ENCODE results near the gene MPO. TPM values are rescaled to one million over a fixed set of nuclear protein-coding genes. Genes with fewer than 3 reads are reported as not detected.

Gene MPO
- total and polyA plus RNA-seq, 2 experiments from 2014 or later, result not detected

DNA sequence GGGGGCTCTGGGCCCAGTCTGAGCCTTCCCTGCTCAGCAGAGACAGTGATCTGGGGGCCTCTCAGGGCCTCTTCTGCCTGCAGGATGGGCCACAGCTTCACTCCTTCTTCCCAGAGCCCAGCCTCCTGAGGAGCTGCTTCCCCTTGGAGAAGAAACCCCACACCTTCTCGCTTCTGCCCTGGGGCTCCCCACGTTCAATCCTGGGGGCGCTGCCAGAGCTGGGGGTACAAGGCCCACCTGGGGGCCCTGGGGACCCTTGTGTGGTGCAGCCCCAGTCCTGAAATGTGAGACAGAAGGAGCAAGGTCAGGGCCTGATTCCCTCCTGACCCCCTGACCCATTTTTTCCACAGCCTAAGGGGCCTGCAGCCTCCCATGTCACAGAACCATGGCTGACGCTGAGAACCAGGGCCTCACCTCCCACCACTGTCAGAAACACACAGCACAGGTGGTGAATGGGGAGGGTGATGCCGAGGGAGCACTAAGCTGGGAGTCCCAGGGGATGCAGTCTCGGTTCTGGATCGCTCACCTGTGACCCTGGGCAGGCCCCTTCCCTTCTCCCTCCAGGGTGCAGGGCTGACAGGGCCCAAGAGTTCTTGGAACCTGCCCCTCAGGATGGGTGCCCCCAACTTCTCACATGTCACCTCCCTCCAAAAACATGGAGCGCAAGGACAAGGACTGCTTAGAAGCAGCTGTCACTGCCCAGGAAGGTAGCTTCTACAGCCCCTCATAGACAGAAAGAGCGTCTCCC is 21.6 kb upstream of the MPO start:
- DNase-seq (ENCODE audit: low read depth in 1 of 2, low spot score in 1 of 2), result no peak
- H3K4me1 ChIP-seq (ENCODE audit: low read depth), result no peaks in the 10 kb centered on the region

DNA sequence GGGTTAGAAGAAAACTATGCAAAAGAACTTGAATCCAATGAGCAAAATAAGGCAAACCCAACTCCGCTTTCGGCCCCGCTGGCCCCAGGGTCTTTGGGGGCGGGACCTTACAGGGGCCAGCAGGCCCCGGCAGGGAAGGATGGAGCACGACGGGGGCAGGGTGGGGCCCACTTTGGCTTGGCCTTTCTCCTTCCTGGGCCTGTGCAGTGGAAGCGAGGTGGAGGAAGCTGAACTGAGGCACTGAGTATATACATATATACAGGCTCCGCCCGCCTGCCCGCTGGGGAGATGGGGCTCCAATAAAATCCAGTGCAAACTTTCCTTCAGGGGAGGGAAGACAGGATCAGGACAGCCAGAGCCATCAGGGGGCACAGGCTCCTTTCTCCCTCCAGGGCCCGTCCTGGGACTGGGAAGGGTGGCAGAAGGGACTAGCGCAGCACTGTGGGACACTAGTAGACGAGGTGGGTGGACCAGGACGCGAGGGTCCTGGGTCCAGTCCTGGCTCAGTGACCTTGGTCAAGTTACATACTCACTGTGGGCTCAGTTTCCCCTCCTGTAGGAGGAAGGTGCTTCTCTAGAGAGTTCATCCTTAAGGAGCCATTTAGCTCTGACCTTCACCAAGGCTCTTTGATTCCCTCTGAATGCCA is 20.9 kb upstream of the MPO start:
- Histone ChIP-seq H3K4me3 (no peak overlapping the region), H3K4me1 (ENCODE audit: low read depth) (no peaks in the 10 kb centered on the region), H3K9me3 (ENCODE audit: low read depth) (no peaks in the 10 kb centered on the region), H3K27ac (no peak overlapping the region), H3K27me3 (no peaks in the 10 kb centered on the region), H3K36me3 (no peaks in the 10 kb centered on the region)
- TF ChIP-seq, protein P1, sequence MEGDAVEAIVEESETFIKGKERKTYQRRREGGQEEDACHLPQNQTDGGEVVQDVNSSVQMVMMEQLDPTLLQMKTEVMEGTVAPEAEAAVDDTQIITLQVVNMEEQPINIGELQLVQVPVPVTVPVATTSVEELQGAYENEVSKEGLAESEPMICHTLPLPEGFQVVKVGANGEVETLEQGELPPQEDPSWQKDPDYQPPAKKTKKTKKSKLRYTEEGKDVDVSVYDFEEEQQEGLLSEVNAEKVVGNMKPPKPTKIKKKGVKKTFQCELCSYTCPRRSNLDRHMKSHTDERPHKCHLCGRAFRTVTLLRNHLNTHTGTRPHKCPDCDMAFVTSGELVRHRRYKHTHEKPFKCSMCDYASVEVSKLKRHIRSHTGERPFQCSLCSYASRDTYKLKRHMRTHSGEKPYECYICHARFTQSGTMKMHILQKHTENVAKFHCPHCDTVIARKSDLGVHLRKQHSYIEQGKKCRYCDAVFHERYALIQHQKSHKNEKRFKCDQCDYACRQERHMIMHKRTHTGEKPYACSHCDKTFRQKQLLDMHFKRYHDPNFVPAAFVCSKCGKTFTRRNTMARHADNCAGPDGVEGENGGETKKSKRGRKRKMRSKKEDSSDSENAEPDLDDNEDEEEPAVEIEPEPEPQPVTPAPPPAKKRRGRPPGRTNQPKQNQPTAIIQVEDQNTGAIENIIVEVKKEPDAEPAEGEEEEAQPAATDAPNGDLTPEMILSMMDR (IDR thresholded peaks at IDR 0.05; ENCODE audit: low read depth, low read length), result no peak
- no peak for DNase-seq (ENCODE audit: low read depth in 1 of 2, low spot score in 1 of 2)

More for the DNA sequence above, 21.6 kb upstream of the MPO start:
- Histone ChIP-seq H3K4me3 (no peak overlapping the region), H3K27me3 (no peaks in the 10 kb centered on the region), H3K9me3 (ENCODE audit: low read depth) (no peaks in the 10 kb centered on the region), H3K27ac (no peak overlapping the region), H3K36me3 (no peaks in the 10 kb centered on the region)
- TF ChIP-seq, protein P1 (IDR thresholded peaks at IDR 0.05; ENCODE audit: low read depth, low read length), result no peak

DNA sequence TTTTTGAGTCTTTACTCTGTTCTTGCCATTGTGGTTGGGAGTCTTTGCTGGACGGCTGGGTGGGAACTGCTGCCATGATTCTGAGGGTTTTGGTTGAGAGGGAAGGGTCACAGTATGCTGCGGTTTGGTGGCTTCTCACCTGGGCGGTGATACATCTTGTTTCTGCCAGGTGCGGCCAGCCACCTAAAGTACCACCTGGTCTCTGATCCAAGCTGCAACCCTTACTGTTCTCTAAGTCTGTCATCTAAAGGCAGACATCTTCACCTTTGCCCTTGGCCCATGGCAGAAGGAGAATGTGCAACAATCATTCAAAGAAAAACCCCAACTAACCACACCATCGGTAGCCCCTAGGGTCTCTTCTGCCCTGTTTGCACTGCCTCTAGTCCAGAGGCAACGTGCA is 19.6 kb upstream of the MPO start:
- Histone ChIP-seq H3K4me3 (no peak overlapping the region), H3K4me1 (ENCODE audit: low read depth) (no peaks in the 10 kb centered on the region), H3K27ac (no peak overlapping the region), H3K27me3 (peaks cover 3% of the 10 kb centered on the region), H3K36me3 (no peaks in the 10 kb centered on the region), H3K9me3 (ENCODE audit: low read depth) (no peaks in the 10 kb centered on the region)
- TF ChIP-seq, protein P1 (IDR thresholded peaks at IDR 0.05; ENCODE audit: low read depth, low read length), result no peak
- no peak for DNase-seq (ENCODE audit: low read depth in 1 of 2, low spot score in 1 of 2)

DNA sequence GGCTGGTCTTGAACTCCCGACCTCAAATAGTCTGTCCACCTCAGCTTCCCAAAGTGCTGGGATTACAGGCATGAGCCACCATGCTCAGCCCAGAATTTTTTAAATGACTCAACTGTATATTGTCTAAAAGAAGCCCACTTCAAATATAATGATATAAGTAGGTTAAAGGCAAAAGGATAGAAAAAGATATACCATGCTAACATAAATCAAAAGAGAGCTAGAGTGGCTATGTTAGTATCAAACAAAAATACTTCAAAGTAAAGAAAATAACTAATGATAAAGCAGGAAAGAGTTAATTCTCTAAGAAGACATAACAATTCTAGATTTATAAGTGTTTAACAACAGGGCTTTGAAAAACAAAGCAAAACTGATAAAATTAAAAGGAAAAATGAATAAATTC is 13.3 kb upstream of the MPO start:
- H3K4me3 ChIP-seq, result no peak overlapping the region
- H3K9me3 ChIP-seq (ENCODE audit: low read depth), result no peaks in the 10 kb centered on the region

DNA sequence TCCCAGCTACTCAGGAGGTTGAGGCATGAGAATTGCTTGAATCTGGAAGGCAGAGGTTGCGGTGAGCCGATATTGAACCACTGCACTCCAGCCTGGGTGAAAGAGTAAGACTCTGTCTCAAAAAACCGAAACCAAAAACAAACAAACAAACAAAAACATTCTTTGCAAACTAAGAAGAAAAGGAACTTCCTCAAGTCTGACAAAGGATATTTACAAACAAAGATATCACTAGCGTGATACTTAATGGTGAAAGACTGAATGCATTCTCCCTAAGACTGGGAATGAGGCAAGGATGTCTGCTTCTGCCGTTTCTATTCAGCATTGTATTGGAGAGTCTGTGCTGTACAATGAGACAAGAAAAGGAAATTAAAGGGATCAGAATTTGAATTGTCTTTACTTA is 10.5 kb upstream of the MPO start:
- Histone ChIP-seq H3K27ac (no peak overlapping the region), H3K4me3 (no peak overlapping the region), H3K9me3 (ENCODE audit: low read depth) (no peaks in the 10 kb centered on the region), H3K36me3 (no peaks in the 10 kb centered on the region), H3K4me1 (ENCODE audit: low read depth) (no peaks in the 10 kb centered on the region), H3K27me3 (peaks cover 16% of the 10 kb centered on the region)
- no peak for DNase-seq (ENCODE audit: low read depth in 1 of 2, low spot score in 1 of 2)
- TF ChIP-seq, protein P1 (IDR thresholded peaks at IDR 0.05; ENCODE audit: low read depth, low read length), result no peak

More for the DNA sequence above, 13.3 kb upstream of the MPO start:
- Histone ChIP-seq H3K27ac (no peak overlapping the region), H3K36me3 (no peaks in the 10 kb centered on the region), H3K27me3 (peaks cover 16% of the 10 kb centered on the region), H3K4me1 (ENCODE audit: low read depth) (no peaks in the 10 kb centered on the region)
- DNase-seq (ENCODE audit: low read depth in 1 of 2, low spot score in 1 of 2), result no peak
- TF ChIP-seq, protein P1 (IDR thresholded peaks at IDR 0.05; ENCODE audit: low read depth, low read length), result no peak

All from cardiac muscle cell (in vitro differentiated cells and primary cell).